Frontal cortex (tissue), 4 donors: Measurements from ENCODE around the gene HELZ. TPM values are rescaled to one million over a fixed set of nuclear protein-coding genes. Genes with fewer than 3 reads are reported as not detected.
"Not testable (repeated sequence)": the region's sequence is repeated elsewhere in the genome, so short reads cannot be mapped to it uniquely, and the experiment has no call there.

ENCODE experiments used
- DNase-seq, 2 donors: peaks; one replicate each; pipeline ENCODE4 v3.0.0; 2012; ENCODE audit warnings: low spot score in 2 of 2
- FAIRE-seq: peaks from 2 replicates; lab custom pipeline; 2012; peaks lifted over from hg19 to GRCh38; lab: Jason Lieb, UNC
- total RNA-seq: library from RNA; depleted of rRNA; stranded (reverse); fragments of >200 nt; gene quantifications from one replicate; pipeline ENCODE4 v1.2.3, GENCODE V29; 2014
- donor health status: control.
- donor health status: control.
- donor health status: control.

The HELZ gene
- total RNA-seq, 1 donor from 2014 or later, result 37.1 TPM

DNA sequence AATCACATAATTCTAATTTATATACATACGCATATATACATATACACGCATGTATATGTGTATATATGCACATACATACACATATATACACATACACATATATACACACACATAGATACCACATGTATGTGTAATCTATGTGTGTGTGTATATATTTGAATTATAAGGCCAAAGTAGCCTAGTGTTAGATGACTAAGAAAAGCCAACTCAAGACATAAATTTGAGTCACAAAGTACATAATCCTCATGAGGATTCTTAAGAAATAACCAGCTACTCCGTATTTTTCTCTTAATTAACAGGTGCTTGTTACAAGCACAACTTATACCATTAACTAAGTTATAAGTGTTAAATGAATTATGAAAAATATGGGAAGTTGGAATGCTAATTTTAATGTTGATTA, 115.7 kb downstream of the HELZ start:
- FAIRE-seq, result no peak
- DNase-seq, result no peak

DNA sequence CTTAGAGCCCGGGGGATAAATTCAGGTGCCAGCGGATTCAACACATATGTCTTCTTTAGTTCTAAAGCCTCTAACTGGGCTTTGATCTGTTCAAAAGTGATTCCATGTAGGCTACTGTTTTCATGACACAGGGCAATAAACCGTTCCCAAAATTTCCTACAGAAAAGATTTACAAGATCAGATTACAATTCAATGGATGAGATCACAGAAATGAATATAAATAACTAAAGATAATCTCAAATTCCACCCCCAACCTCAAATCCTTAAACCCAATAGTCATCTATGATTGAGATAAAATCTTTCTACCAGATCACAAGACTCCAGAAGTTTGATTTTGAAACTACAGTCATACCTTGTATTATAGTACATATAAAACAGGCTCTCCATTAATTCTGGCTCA, 116.3 kb downstream of the HELZ start:
- FAIRE-seq (no peak), DNase-seq (no peak)

DNA sequence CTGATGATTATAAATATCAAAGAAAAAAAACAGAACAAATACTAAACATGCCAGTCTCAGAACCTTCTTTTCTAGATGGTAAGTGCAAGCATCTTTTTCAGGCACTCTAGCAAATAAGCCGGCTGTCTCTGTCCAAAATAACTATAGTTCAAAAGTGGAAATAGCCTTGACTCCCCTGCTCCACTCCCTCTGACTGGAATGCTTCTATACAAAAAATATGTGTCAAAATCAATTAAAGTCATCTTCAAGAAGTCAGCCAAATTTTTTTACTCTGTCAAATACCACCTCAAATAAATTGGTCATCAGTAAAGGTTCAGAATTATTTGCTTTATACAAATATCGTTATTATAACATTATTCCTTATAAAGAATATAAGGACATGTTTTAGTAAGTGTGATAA, 117.1 kb downstream of the HELZ start:
- FAIRE-seq, result peak; percentile 8

DNA sequence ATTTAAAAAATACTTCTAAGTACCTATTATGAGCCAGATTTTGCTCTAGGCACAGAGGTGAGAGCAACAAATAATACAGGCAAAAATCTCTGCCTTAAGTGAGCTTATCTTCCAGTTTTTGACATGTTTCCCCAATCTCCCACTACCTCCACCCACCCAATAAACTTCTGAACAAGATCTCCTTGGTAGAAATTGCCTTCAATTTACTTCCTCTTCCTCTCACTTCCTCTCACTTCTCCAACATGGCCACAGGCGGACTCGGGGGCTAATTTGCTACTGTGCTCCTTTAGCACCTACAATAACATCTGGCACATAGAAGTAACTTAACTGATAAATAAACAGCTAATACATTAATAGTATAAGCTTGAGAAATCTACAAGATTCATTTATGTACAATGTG, 118.0 kb downstream of the HELZ start:
- no peak for DNase-seq
- no peak for FAIRE-seq

More for the DNA sequence above, 117.1 kb downstream of the HELZ start:
- DNase-seq, result no peak

DNA sequence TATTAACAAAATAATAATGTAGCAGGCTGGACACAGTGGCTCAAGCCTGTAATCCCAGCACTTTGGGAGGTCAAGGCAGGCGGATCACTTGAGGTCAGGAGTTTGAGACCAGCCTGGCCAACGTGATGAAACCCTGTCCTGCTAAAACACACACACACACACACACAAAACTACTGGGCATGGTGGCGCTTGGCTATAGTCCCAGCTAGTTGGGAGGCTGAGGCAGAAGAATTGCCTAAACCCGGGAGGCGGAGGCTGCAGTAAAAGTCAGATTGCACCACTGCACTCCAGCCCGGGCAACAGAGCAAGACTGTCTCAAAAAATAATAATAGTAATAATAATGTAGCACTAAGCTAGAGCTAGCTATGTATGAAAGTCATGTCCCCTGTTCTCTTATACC, 118.5 kb downstream of the HELZ start:
- FAIRE-seq, DNase-seq: not testable (repeated sequence)

DNA sequence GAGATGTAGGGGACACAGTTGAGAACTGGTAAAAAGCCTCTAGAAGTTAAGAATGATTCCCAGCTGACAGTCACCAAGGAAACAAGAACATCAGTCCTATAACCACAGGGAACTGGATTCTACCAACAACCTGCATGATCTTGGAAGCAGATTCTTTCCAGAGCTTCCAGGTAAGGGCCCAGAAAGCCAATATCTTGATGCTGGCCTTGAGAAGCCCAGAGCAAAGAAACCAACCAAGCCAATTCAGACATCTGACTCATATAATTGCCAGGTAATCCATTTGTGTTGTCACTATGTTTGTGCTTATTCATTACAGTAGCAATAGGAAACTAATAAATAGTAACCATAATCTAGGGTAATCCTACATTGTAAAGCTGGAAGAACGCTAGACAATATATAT, 119.1 kb downstream of the HELZ start:
- DNase-seq (no peak), FAIRE-seq (no peak)

DNA sequence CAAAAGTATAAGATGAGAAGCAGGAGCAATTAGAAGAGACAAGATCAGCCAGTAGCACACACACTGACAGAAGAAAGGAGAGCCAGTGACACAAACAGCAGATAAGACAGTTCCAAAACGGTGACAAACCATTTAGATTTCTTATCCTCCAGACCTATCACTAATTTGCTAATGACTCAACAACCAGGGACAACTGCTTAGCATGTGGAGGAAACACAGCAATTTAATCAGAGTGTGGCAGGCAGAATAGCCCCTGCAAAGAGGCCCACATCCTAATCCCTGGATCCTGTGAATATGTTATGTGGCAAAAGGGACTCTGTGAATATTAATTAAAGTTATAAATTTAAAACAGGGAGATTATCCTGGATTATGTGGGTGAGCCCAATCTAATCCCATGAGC, 119.6 kb downstream of the HELZ start:
- FAIRE-seq (no peak), DNase-seq (no peak)

DNA sequence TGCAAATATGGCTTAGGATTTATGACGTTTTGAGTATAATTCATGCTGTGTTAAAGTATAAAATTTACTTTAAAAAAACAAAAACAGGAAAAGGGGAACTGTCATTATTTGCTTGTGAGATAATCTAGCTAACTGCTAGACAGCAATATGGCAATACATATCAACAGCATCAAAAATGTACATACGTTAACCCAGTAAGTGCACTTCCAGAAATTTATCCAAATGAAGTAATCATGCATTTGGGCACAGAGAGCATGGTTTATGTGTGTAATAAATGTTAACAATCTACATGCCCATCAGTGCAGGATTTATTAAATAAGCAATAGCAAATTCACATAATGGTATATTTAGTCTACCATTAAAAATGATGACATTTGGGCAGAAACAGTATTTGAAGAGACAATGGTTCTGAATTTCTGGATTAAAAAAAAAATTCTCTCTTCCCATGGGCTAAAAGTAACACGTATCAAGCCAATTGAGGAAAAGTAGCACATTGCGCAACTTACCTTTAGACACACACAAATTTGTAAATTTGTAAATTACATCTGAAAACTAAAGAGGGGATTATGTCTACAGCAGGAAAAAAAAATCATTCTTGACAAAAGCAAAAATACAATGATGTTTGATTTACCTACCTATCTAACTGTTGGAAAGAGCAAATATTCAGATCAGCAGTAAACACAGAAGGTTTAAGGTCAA, 120.4 kb downstream of the HELZ start:
- no peak for DNase-seq

DNA sequence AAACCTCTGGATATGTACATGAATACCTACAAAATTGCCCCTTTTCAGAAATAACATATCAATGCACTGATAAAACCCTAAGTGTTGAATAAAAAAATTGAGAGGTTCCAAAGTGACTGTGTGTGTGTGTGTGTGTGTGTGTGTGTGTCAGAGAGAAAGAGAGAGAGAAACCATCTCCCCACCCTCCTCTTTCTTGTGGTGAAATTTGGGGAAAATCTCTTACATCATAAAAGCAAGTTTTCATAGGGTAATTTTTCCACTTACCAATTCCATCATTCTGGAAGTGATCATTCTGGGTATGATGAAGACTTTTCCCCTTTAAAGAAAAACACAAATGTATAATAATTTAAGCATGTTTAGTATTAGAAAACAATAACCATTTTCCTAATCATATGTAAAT, 121.3 kb downstream of the HELZ start:
- no peak for DNase-seq
- no peak for FAIRE-seq

More for the DNA sequence above, 120.4 kb downstream of the HELZ start:
- FAIRE-seq, result no peak

DNA sequence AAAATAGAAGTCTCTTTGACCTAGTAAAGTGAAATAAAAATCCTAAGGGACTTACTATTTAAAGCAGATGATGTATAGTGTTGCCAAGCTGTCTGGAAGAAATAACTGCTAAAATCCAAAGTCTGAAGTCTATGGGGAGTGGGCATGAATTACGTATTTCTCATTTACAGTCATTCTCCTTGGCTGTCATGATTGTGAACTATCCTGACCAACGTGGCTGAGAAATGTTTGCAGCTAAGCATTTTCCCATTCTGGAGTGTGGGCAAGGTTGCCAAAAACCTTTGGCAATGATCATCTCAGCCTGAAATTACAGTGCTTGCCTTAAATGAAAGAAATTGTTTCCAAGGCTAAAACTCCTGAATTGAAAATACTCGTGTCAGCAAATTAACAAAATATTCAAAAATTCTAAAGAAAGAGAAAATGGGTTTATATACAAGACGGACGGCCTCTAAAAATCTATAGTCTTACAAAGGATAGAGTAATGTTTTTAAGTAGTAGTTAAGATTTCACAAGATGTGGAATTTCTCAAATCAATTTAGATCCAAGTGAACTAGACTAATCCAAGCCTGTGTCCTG, 123.6 kb downstream of the HELZ start:
- FAIRE-seq, result no peak
- no peak for DNase-seq

DNA sequence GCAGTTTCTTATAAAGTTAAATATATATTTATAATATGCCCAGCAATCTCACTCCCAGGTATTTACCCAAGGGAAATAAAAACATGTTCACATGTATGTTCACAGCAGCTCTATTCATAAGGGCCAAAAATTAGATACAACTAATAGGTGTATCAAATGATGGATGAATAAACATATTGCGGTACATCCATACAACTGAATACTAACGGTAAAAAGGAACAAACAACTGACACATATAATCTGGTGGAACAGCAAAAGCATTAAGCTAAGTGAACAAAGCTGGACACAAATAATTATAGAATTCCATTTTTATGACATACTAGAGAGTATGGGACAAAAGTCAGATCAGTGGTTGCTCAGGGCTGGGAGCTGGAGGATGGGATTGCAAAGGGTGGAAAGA, 125.9 kb downstream of the HELZ start:
- DNase-seq (no peak), FAIRE-seq (no peak)

DNA sequence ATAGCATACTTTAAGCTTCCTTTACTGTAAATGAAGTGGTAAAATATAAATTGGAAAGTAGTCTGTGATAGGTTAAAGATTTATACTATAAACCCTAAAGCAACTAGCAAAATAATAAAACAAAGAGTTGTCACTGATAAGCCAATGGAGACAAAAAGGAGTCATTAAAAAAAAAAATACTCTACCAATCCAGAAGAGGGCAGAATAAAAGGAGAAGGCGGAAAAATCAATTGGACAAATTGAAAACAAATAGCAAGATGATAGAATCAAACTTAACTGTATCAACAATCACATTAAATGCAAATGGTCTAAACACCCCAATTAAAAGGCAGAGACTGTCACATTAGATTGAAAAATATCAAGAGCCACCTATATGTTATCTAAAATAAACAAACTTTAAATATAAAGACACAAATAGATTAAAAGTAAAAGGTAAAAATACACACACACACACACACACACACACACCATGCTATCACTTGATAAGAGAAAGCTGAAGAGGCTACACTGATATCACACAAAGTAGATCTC, 128.9 kb downstream of the HELZ start:
- no peak for DNase-seq
- FAIRE-seq, result no peak

DNA sequence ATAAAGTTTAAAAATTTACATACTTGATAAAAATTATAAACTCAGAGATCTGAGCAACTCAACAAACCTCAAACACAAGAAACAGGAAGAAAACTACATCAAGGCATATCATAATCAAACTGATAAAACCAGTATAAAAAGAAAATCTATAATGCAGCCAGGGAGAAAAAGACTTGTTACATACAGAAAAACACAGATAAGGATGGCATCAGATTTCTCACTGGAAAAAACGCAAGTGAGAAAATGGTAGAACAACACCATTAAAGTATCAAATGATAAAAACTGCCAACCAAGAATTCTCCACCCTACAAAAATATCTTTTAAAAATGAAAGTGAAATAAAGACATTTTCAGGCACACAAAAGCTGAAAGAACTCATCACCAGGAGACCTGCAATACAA, 129.6 kb downstream of the HELZ start:
- FAIRE-seq, result no peak
- no peak for DNase-seq

DNA sequence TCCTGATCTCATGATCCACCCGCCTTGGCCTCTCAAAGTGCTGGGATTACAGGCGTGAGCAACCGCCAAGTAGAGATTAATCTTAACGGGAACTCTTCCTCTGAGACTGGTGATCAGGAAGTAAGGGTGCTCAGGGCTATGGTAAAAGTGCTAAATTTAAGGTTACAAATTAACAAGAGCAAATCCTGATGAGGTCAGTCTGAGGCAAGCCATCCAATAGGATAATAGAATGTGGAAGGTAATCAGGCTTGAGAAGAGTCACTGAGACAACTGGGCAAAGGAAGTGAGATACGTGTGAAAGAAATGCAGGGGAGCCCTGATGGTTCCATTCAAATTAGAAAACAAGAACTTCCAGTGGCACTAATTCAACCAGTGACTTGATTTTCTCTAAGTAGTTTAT, 131.5 kb downstream of the HELZ start:
- FAIRE-seq (no peak), DNase-seq (no peak)

DNA sequence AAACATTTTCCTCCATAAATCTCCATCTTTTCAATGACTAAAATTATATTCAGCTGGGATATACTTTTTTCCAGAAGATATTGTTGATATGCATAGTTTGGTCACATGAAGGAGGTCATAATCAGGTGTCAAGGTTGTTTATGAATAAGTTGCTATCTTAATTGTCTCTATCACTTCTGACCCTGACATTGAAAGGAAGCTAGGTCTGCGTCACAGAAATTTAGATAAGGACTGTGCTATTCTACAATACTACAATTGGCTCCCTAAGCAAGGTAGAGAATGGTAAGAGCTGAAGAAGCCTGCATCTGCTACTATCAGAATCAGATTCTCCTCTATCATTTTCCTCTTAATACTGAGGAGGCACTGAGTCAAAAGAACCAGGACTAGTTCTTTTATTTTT, 133.2 kb downstream of the HELZ start:
- no peak for DNase-seq
- FAIRE-seq, result no peak

DNA sequence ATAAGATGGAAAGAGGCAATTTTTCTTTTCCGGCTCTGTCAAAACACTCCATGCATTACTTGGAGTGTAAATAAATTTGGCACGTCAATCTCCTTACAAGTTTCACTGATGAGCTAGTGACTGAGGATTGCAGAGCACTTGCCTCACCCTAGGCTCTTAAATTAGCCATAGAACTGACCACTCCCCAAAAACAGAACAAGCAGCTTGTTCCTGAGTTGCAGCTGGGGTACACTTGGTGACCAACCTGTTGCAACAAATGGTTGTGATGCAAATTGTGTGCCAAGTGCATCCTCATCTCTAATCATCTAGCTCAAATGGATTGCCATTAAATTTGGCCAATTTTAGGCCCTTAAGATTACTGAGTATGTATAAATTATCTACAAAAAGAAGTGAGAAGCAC, 133.7 kb downstream of the HELZ start:
- DNase-seq, result no peak
- no peak for FAIRE-seq

DNA sequence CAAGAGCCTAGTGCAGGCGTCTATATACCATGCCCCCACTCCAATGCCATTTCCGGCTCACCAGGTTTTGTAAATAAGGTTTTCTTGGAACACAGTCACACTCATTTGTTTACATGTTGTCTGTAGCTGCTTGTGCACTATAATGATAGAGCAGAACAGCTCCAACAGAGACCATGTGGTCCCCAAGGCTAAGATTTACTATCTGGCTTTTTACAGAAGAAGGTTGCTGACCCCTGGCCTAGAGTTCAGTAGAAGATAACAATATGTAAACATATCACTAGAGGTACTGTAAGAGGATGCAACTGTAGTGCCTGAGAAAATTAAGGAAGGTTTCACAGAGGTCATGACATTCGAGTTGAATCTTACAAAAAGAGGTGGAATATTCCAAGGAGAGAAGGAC, 134.4 kb downstream of the HELZ start:
- no peak for FAIRE-seq
- DNase-seq, result no peak

DNA sequence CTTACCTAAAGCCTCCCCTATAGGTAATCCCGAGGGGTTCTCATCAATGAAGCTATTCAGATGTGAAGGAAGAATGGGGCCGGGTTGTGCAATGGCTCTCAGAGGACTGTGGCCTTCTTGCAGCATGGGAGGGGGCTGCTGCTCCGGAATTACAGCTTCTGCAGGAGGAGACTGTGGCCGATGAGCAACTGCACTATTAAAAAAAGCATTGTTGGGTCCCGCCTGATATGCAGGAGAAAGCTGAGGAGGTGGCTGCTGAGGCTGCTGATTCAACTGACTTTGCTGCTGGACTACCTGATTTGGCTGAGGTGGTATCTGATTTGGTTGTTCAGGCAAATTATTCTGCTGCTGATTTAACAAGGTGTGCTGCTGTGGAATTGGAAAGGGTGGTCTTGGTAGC, 135.9 kb downstream of the HELZ start:
- DNase-seq, result no peak
- no peak for FAIRE-seq

DNA sequence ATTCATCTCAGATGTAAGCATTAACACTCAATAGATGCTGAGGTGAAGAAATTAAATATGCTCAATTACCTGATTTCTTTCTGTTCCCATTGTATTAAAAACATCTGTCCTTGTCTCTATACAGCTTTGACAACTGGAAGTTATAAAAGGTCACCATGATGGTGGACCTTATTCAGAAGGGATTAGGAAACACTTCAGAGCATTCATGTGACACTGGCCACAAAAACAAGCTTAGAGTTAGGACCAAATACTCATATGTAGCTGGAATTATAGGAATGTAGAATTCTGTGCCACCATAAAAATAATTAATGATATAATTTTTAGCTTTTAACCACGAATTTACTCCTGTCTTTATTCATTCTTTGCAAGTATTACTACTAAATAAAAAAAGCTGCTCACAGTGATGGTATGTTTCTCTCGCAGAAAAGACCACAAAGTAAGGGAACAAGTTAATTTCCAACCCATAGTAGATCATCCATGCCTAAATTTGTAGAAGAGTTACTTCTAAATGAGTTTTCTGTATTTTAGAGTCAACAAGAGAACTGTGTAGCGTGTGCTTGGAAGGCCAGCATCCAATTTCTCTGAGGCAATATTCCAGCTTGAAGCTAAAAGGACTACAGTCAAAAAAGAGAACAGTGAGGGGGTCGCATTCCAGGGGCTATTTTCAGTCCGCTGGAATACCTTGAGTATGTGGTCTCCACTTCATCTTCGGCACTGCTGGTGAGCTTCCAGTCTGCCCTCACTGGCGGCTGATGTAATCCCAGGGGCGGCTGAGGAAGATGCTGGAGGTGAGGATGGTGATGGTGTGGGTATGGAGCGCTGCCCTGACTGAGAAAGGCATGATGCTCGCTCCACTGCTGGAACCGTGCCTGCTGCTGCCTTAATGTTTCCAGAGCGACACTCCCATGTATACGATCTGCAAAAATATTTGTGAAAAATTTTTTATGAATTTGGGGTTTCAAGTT, 136.9 kb downstream of the HELZ start:
- DNase-seq (no peak), FAIRE-seq (no peak)

DNA sequence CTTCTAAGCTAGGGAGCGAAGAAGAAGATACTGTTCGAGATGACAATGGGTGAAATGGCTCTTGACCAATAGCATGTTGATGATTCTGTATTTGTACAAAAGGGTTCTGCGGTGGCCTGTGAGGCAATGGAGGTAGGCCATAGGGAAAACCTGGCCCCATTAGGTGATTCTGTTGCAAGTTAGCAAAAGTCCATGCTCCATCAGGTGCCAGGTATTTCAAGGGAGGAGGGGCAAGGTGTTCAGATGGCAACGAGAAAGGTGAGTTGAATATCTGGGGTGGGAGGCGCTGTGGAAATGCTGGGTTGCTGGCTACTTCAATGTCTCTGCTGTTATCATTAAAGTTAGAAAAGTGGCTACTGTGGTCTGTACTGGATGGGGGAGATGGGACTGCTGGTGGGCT, 137.8 kb downstream of the HELZ start:
- DNase-seq (no peak), FAIRE-seq (no peak)

DNA sequence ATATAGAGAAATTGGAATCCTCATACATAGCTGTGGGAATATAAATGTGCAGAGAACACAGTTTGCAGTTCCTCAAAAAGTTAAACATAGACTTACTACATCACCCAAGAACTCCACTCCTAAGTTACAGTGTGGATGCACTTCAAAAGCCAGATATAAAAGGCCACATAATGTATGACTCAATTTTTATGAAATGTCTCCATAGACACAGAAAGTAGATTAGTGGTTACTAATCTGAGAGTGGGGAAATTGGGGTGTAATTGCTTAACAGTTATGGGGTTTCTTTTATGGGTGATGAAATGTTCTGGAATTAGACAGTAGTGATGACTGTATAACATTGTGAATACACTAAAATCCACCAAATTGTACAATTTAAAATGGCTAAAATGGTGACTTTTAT, 139.8 kb downstream of the HELZ start:
- DNase-seq (no peak), FAIRE-seq (no peak)
